NCI-H510A treated with DMSO at 0.1 percent for 48 hours (cell line): ENCODE data around the gene CSTF3.
"Not testable (repeated sequence)": the region's sequence is repeated elsewhere in the genome, so short reads cannot be mapped to it uniquely, and the experiment has no call there.

Experiments
- DNase-seq: peaks from one replicate; lab custom pipeline; 2025; lab: John Stamatoyannopoulos, UW

Gene CSTF3

GRCh38 chr11:33160587-33160986, 693 bp downstream of the CSTF3 start:
- no peak for DNase-seq

GRCh38 chr11:33160136-33160535, 1.1 kb downstream of the CSTF3 start:
- no peak for DNase-seq

- not testable (repeated sequence) for DNase-seq
Observed at GRCh38 chr11:33159378-33159867, 1.9 kb downstream of the CSTF3 start.

- DNase-seq, result no peak
Observed at GRCh38 chr11:33158596-33159275, 2.5 kb downstream of the CSTF3 start.

GRCh38 chr11:33157103-33158027, 3.9 kb downstream of the CSTF3 start:
- DNase-seq, result no peak

GRCh38 chr11:33151399-33151798, 9.9 kb downstream of the CSTF3 start:
- no peak for DNase-seq

- no peak for DNase-seq
Observed at GRCh38 chr11:33147559-33147958, 13.7 kb downstream of the CSTF3 start.

GRCh38 chr11:33135768-33136443, 25.4 kb downstream of the CSTF3 start:
- DNase-seq, result no peak

GRCh38 chr11:33135216-33135615, 26.1 kb downstream of the CSTF3 start:
- no peak for DNase-seq

- DNase-seq, result no peak
Observed at GRCh38 chr11:33134276-33134675, 27.0 kb downstream of the CSTF3 start.

GRCh38 chr11:33133761-33134160, 27.5 kb downstream of the CSTF3 start:
- no peak for DNase-seq

- DNase-seq, result no peak
Observed at GRCh38 chr11:33132510-33132909, 28.8 kb downstream of the CSTF3 start.

GRCh38 chr11:33128739-33129138, 32.5 kb downstream of the CSTF3 start:
- no peak for DNase-seq

GRCh38 chr11:33125611-33126010, 35.7 kb downstream of the CSTF3 start:
- DNase-seq, result no peak

- DNase-seq, result no peak
Observed at GRCh38 chr11:33125025-33125424, 36.3 kb downstream of the CSTF3 start.

- not testable (repeated sequence) for DNase-seq
Observed at GRCh38 chr11:33122696-33123095, 38.6 kb downstream of the CSTF3 start.

- no peak for DNase-seq
Observed at GRCh38 chr11:33116535-33116934, 44.7 kb downstream of the CSTF3 start.

- no peak for DNase-seq
Observed at GRCh38 chr11:33110083-33110482, 51.2 kb downstream of the CSTF3 start.

GRCh38 chr11:33109294-33109895, 51.9 kb downstream of the CSTF3 start:
- no peak for DNase-seq

GRCh38 chr11:33103836-33104235, 57.4 kb downstream of the CSTF3 start:
- DNase-seq, result no peak

- DNase-seq, result no peak
Observed at GRCh38 chr11:33094157-33094556, 67.1 kb downstream of the CSTF3 start.

- no peak for DNase-seq
Observed at GRCh38 chr11:33089776-33090175, 71.5 kb downstream of the CSTF3 start.
